ENCODE results near the gene DPP8. TPM values are rescaled to one million over a fixed set of nuclear protein-coding genes. Genes with fewer than 3 reads are reported as not detected.
"Not testable (repeated sequence)": the region's sequence is repeated elsewhere in the genome, so short reads cannot be mapped to it uniquely, and the experiment has no call there.

The DPP8 gene
- total and polyA plus RNA-seq, 5 donors from 2014 or later: 43.1 to 52.4 (median 43.8) TPM

DNA sequence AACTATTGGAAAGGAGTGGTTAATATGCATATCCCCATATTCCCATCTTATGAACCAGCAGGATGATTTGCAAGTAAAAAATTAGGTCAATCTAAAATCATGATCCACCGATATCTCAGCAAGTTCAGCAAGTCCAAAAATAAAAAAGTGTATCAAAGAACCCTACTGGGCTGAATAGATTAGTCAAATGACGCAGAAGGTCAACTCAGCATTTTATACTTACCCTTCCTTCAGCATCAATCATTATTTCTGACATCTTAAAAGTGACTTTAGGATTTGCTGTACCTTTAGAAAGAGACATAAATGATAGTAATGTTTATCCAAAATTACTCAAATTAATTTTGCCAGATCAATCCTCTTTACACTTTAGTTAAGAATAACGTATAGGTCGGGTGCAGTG, 32.6 kb downstream of the DPP8 start:
- Histone ChIP-seq H3K4me1 (ENCODE audit: control insufficient read depth, insufficient read depth, low read length, poor library complexity, severe bottlenecking) (no peaks in the 10 kb centered on the region), H3K27me3 (ENCODE audit: control insufficient read depth, insufficient read depth, low read length) (no peaks in the 10 kb centered on the region), H3K9me3 (ENCODE audit: control insufficient read depth in 2 of 2, low read length in 2 of 2) (no peaks in the 10 kb centered on the region), H3K36me3 (ENCODE audit: control insufficient read depth, insufficient read depth, low read length) (peaks cover 81% of the 10 kb centered on the region), H3K27ac (ENCODE audit: insufficient read depth, low read length, poor library complexity, severe bottlenecking) (no peak overlapping the region), H3K4me3 (ENCODE audit: low read depth, low read length) (no peak overlapping the region)
- Mint-ChIP-seq H3K36me3 (peaks cover 38% of the 10 kb centered on the region), H3K4me1 (peaks cover 0 to 6% (median under 1%) of the 10 kb centered on the region in 4 donors), H3K9me3 (no peaks in the 10 kb centered on the region), H3K27me3 (no peaks in the 10 kb centered on the region), H3K4me3 (no peak overlapping the region), H3K27ac (peak overlapping the region in 1 of 3 donors; percentile 43)
- DNase-seq (no peak), ATAC-seq (ENCODE audit: low read depth in 2 of 2) (no peak)

DNA sequence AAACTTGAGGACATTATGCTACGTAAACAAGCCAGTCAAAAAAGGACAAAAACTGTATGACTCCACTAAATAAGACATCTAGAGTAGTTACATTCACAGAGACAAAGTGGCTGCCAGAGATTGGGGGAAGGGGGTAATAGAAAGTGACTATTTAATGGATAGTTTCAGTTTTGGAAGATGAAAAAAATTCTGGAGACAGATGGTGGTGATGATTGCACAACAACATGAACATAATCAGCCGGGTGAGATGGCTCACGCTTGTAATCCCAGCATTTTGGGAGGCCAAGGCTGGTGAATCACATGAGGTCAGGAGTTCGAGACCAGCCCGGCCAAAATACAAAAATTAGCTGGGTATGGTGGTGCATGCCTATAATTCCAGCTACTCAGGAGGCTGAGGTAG, 40.6 kb downstream of the DPP8 start:
- Mint-ChIP-seq H3K4me1 (peaks cover 0 to 10% (median 2%) of the 10 kb centered on the region in 4 donors), H3K36me3 (peaks cover 23% of the 10 kb centered on the region), H3K27me3 (no peaks in the 10 kb centered on the region), H3K9me3 (peaks cover 0 to 1% (median 0%) of the 10 kb centered on the region in 7 donors), H3K4me3 (no peak overlapping the region), H3K27ac (no peak overlapping the region)
- no peaks in the 10 kb centered on the region for H3K4me1 ChIP-seq (ENCODE audit: control insufficient read depth, insufficient read depth, low read length, poor library complexity, severe bottlenecking)
- H3K27me3 ChIP-seq (ENCODE audit: control insufficient read depth, insufficient read depth, low read length): no peaks in the 10 kb centered on the region
- H3K36me3 ChIP-seq (ENCODE audit: control insufficient read depth, insufficient read depth, low read length): peaks cover 82% of the 10 kb centered on the region
- no peak for ATAC-seq (ENCODE audit: low read depth in 2 of 2)
- no peak for DNase-seq
- H3K4me3 ChIP-seq (ENCODE audit: low read depth, low read length): no peak overlapping the region
- H3K9me3 ChIP-seq (ENCODE audit: control insufficient read depth in 2 of 2, low read length in 2 of 2): no peaks in the 10 kb centered on the region
- no peak overlapping the region for H3K27ac ChIP-seq (ENCODE audit: insufficient read depth, low read length, poor library complexity, severe bottlenecking)

DNA sequence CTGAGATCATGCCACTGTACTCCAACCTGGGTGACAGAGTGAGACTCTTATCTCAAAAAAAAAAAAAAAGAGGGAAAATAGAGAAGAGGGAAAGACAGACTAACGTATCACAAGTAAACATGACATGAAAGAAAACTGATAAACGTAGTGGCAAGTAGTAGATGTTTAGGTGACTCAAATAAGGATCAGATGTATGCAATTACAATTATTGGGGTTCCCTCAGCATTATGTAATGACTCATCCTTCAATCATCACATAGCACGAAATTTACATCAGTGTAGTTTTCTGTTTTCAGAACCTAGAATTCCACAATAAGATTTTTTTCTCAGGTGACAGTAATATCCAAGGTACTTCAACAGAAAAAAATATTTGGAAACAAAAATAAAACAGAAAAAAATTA, 46.6 kb downstream of the DPP8 start:
- H3K36me3 Mint-ChIP-seq: peaks cover 21% of the 10 kb centered on the region
- no peak overlapping the region for H3K27ac ChIP-seq (ENCODE audit: insufficient read depth, low read length, poor library complexity, severe bottlenecking)
- H3K4me1 ChIP-seq (ENCODE audit: control insufficient read depth, insufficient read depth, low read length, poor library complexity, severe bottlenecking): no peaks in the 10 kb centered on the region
- peaks cover 0 to 9% (median 5%) of the 10 kb centered on the region in 4 donors for H3K4me1 Mint-ChIP-seq
- H3K4me3 Mint-ChIP-seq: no peak overlapping the region
- H3K4me3 ChIP-seq (ENCODE audit: low read depth, low read length): no peak overlapping the region
- DNase-seq (peak in 1 of 3 donors; percentile 2), ATAC-seq (ENCODE audit: low read depth in 2 of 2) (no peak)
- H3K27ac Mint-ChIP-seq: no peak overlapping the region
- peaks cover 77% of the 10 kb centered on the region for H3K36me3 ChIP-seq (ENCODE audit: control insufficient read depth, insufficient read depth, low read length)
- no peaks in the 10 kb centered on the region for H3K9me3 ChIP-seq (ENCODE audit: control insufficient read depth in 2 of 2, low read length in 2 of 2)
- no peaks in the 10 kb centered on the region for H3K9me3 Mint-ChIP-seq
- no peaks in the 10 kb centered on the region for H3K27me3 ChIP-seq (ENCODE audit: control insufficient read depth, insufficient read depth, low read length)
- H3K27me3 Mint-ChIP-seq: no peaks in the 10 kb centered on the region

DNA sequence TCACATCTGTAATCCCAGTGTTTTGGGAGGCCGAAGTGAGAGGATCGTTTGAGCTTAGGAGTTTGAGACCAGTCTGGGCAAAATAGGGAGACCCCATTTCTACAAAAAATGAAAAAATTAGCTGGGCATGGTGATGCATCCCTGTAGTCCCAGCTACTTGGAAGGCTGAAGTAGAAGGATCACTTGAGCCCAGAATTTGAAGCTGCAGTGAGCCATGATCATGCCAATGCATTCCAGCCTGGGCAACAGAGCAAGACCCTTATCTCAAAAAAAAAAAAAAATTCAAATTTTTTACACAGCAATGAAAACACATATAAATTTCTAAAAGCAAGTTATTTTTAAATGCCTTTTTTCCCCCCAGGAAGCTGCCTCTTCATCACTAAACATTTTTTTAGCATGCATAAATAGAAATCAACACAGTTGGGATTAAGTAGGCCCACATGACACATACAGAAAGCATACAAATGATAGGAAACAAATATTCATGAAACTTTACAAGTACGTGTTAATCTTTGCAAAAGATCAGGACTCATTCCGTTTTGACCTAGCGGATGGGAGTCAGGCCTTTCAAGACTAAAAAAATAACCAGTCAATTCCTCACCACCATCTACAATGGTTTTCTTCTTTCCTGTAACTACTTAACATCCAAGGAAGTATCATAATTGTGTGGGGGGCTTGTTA, 49.1 kb downstream of the DPP8 start:
- H3K27ac Mint-ChIP-seq: peak overlapping the region in 1 of 3 donors; percentile 80
- no peaks in the 10 kb centered on the region for H3K9me3 ChIP-seq (ENCODE audit: control insufficient read depth in 2 of 2, low read length in 2 of 2)
- H3K36me3 ChIP-seq (ENCODE audit: control insufficient read depth, insufficient read depth, low read length): peaks cover 79% of the 10 kb centered on the region
- H3K27ac ChIP-seq (ENCODE audit: insufficient read depth, low read length, poor library complexity, severe bottlenecking): no peak overlapping the region
- no peak overlapping the region for H3K4me3 Mint-ChIP-seq
- no peaks in the 10 kb centered on the region for H3K27me3 ChIP-seq (ENCODE audit: control insufficient read depth, insufficient read depth, low read length)
- DNase-seq (no peak), ATAC-seq (ENCODE audit: low read depth in 2 of 2) (no peak)
- no peaks in the 10 kb centered on the region for H3K4me1 ChIP-seq (ENCODE audit: control insufficient read depth, insufficient read depth, low read length, poor library complexity, severe bottlenecking)
- no peaks in the 10 kb centered on the region for H3K9me3 Mint-ChIP-seq
- no peaks in the 10 kb centered on the region for H3K27me3 Mint-ChIP-seq
- peaks cover 29% of the 10 kb centered on the region for H3K36me3 Mint-ChIP-seq
- no peak overlapping the region for H3K4me3 ChIP-seq (ENCODE audit: low read depth, low read length)
- peaks cover 0 to 6% (median 4%) of the 10 kb centered on the region in 4 donors for H3K4me1 Mint-ChIP-seq

DNA sequence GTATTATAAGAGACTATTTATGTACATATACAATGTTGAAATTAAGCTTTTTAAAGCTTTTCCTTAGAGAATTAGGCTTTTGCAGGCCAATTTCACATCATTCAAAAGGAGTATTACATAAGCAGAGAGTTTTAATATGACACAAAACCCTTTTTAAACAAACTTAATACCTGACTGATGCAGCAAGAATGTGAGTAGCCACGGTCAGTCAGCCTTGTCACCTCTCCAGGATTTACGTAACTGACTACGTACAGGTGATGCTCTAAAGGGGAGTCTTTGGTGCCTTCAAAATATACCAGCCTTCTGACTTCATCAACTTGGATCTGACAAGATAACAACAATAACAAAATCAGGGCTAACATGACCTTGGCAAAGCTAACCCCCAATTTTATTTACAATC, 50.6 kb downstream of the DPP8 start:
- Histone ChIP-seq H3K36me3 (ENCODE audit: control insufficient read depth, insufficient read depth, low read length) (peaks cover 78% of the 10 kb centered on the region), H3K4me3 (ENCODE audit: low read depth, low read length) (no peak overlapping the region), H3K4me1 (ENCODE audit: control insufficient read depth, insufficient read depth, low read length, poor library complexity, severe bottlenecking) (no peaks in the 10 kb centered on the region), H3K9me3 (ENCODE audit: control insufficient read depth in 2 of 2, low read length in 2 of 2) (no peaks in the 10 kb centered on the region), H3K27ac (ENCODE audit: insufficient read depth, low read length, poor library complexity, severe bottlenecking) (no peak overlapping the region), H3K27me3 (ENCODE audit: control insufficient read depth, insufficient read depth, low read length) (no peaks in the 10 kb centered on the region)
- Mint-ChIP-seq H3K36me3 (peaks cover 21% of the 10 kb centered on the region), H3K27me3 (no peaks in the 10 kb centered on the region), H3K4me1 (peaks cover 0 to 6% (median 3%) of the 10 kb centered on the region in 4 donors), H3K4me3 (no peak overlapping the region), H3K9me3 (no peaks in the 10 kb centered on the region), H3K27ac (peak overlapping the region in 1 of 3 donors; percentile 8)
- no peak for ATAC-seq (ENCODE audit: low read depth in 2 of 2)
- no peak for DNase-seq

DNA sequence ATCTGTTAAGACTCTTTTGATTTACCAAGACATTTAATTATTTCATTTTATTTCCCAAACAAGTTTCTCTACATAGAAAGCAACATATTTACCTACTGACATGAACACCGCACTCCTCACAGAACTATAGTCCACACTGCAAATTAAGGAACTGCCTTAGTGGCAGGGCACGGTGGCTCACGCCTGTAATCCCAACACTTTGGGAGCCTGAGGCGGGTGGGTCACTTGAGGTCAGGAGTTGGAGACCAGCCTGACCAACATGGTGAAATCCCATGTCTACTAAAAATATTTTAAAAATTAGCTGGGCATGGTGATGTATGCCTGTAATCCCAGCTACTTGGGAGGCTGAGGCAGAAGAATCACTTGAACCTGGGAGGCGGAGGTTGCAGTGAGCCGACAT, 54.4 kb downstream of the DPP8 start:
- H3K4me1 Mint-ChIP-seq: peaks cover 3 to 15% (median 10%) of the 10 kb centered on the region in 4 donors
- not testable (repeated sequence) for H3K9me3 Mint-ChIP-seq; DNase-seq; ATAC-seq (ENCODE audit: low read depth in 2 of 2); H3K4me3 ChIP-seq (ENCODE audit: low read depth, low read length); H3K27ac Mint-ChIP-seq; H3K4me1 ChIP-seq (ENCODE audit: control insufficient read depth, insufficient read depth, low read length, poor library complexity, severe bottlenecking); H3K27ac ChIP-seq (ENCODE audit: insufficient read depth, low read length, poor library complexity, severe bottlenecking); H3K27me3 ChIP-seq (ENCODE audit: control insufficient read depth, insufficient read depth, low read length); H3K4me3 Mint-ChIP-seq; H3K27me3 Mint-ChIP-seq; H3K9me3 ChIP-seq (ENCODE audit: control insufficient read depth in 2 of 2, low read length in 2 of 2)
- peaks cover 32% of the 10 kb centered on the region for H3K36me3 Mint-ChIP-seq
- peaks cover 88% of the 10 kb centered on the region for H3K36me3 ChIP-seq (ENCODE audit: control insufficient read depth, insufficient read depth, low read length)

DNA sequence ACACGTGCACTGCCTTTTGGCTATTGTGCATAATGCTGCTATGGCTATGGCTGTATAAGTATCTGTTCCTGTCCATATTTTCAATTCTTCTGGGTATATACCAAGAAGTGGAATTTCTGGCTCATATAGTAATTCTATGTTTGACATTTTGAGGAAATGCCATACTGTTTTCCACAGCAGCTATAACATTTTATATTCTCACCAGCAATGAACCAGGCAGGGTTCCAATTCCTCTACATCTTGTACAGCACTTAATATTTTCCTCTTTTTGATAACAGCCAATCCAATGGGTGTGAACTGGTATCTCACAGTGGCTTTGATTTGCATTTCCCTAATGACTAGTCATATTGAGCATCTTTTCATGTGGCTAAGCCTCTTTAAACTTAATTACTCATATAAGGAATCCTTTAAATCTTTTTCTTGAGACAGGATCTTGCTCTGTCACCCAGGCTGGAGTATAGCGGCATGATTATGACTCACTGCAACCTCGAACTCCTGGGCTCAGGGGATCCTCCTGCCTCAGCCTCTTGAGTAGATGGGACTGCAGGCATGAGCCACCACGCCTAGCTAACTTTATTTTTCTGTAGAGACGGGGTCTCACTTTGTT, 56.6 kb downstream of the DPP8 start:
- DNase-seq: peak in 1 of 3 donors; percentile 42
- H3K27me3 ChIP-seq (ENCODE audit: control insufficient read depth, insufficient read depth, low read length): no peaks in the 10 kb centered on the region
- no peaks in the 10 kb centered on the region for H3K9me3 ChIP-seq (ENCODE audit: control insufficient read depth in 2 of 2, low read length in 2 of 2)
- peaks cover 42% of the 10 kb centered on the region for H3K36me3 Mint-ChIP-seq
- H3K4me3 ChIP-seq (ENCODE audit: low read depth, low read length): no peak overlapping the region
- no peaks in the 10 kb centered on the region for H3K27me3 Mint-ChIP-seq
- H3K4me3 Mint-ChIP-seq: no peak overlapping the region
- H3K27ac Mint-ChIP-seq: peak overlapping the region in 2 of 3 donors; percentile 24 to 42
- H3K27ac ChIP-seq (ENCODE audit: insufficient read depth, low read length, poor library complexity, severe bottlenecking): no peak overlapping the region
- H3K4me1 Mint-ChIP-seq: peaks cover 9 to 15% (median 11%) of the 10 kb centered on the region in 4 donors
- H3K4me1 ChIP-seq (ENCODE audit: control insufficient read depth, insufficient read depth, low read length, poor library complexity, severe bottlenecking): no peaks in the 10 kb centered on the region
- peaks cover 89% of the 10 kb centered on the region for H3K36me3 ChIP-seq (ENCODE audit: control insufficient read depth, insufficient read depth, low read length)
- no peak for ATAC-seq (ENCODE audit: low read depth in 2 of 2)
- no peaks in the 10 kb centered on the region for H3K9me3 Mint-ChIP-seq

DNA sequence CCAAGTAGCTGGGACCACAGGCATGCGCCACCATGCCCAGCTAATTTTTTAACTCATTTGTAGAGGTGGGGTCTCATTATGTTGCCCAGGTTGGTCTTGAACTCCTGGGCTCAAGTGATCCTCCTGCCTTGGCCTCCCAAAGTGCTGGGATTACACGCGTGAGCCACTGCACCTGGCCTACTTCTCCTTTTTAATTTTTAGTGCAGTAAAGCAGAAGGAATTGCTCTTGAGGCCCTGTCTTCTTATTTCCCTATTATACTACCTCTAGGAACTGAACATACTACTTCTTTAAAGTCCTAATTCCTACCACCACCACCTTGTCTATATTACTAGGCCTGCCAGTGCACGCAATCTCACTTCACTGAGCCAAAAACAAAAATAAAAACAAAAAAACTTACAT, 62.2 kb downstream of the DPP8 start:
- H3K27me3 Mint-ChIP-seq; H3K4me3 Mint-ChIP-seq; H3K4me1 ChIP-seq (ENCODE audit: control insufficient read depth, insufficient read depth, low read length, poor library complexity, severe bottlenecking); H3K4me3 ChIP-seq (ENCODE audit: low read depth, low read length); H3K27ac ChIP-seq (ENCODE audit: insufficient read depth, low read length, poor library complexity, severe bottlenecking); DNase-seq; ATAC-seq (ENCODE audit: low read depth in 2 of 2); H3K9me3 ChIP-seq (ENCODE audit: control insufficient read depth in 2 of 2, low read length in 2 of 2); H3K27me3 ChIP-seq (ENCODE audit: control insufficient read depth, insufficient read depth, low read length); H3K9me3 Mint-ChIP-seq: not testable (repeated sequence)
- H3K4me1 Mint-ChIP-seq: peaks cover 1 to 12% (median 4%) of the 10 kb centered on the region in 4 donors
- H3K27ac Mint-ChIP-seq: peak overlapping the region in 1 of 3 donors; percentile 9
- H3K36me3 Mint-ChIP-seq: peaks cover 46% of the 10 kb centered on the region
- peaks cover 95% of the 10 kb centered on the region for H3K36me3 ChIP-seq (ENCODE audit: control insufficient read depth, insufficient read depth, low read length)
